ENCODE measurements around the gene MMS19. TPM values are rescaled to one million over a fixed set of nuclear protein-coding genes. Genes with fewer than 3 reads are reported as not detected.
"Not testable (repeated sequence)": the region's sequence is repeated elsewhere in the genome, so short reads cannot be mapped to it uniquely, and the experiment has no call there.

MMS19 gene
- total RNA-seq, 4 donors from 2014 or later, result 80.4 to 90.2 (median 88.4) TPM

GRCh38 chr10:97475936-97476594 is 22.2 kb downstream of the MMS19 start:
- Histone ChIP-seq H3K27ac (peak overlapping the region in 2 of 4 donors; percentile 32 to 66), H3K27me3 (no peaks in the 10 kb centered on the region), H3K4me3 (no peak overlapping the region), H3K9me3 (no peaks in the 10 kb centered on the region), H3K4me1 (peaks cover 0 to 15% (median 0%) of the 10 kb centered on the region in 4 donors), H3K36me3 (peaks cover 2 to 100% (median 31%) of the 10 kb centered on the region in 3 donors)
- TF ChIP-seq CTCF (IDR thresholded peaks at IDR 0.05), result no peak
- TF ChIP-seq POLR2A (IDR thresholded peaks at IDR 0.05), result no peak
- TF ChIP-seq EP300 (IDR thresholded peaks at IDR 0.05), result no peak
- DNase-seq (ENCODE audit: low spot score in 2 of 2), result no peak
- WGBS, 2 donors, result 53 to 56% methylated on average over 2 of the region's 2 CpGs

- TF ChIP-seq EP300 (IDR thresholded peaks at IDR 0.05), result no peak
- no peak for TF ChIP-seq CTCF (IDR thresholded peaks at IDR 0.05)
- TF ChIP-seq POLR2A (IDR thresholded peaks at IDR 0.05), result no peak
- DNase-seq (ENCODE audit: low spot score in 2 of 2), result no peak
Measured at GRCh38 chr10:97474918-97475317, 23.3 kb downstream of the MMS19 start.

GRCh38 chr10:97468781-97469180 is 29.4 kb downstream of the MMS19 start:
- 87 to 92% methylated on average over 11 to 12 of the region's 12 CpGs for whole genome bisulfite sequencing, 2 donors
- not testable (repeated sequence) for DNase-seq (ENCODE audit: low spot score in 2 of 2); H3K4me3 ChIP-seq; H3K9me3 ChIP-seq; H3K27me3 ChIP-seq; H3K27ac ChIP-seq
- Histone ChIP-seq H3K36me3 (peaks cover 15 to 100% (median 37%) of the 10 kb centered on the region in 3 donors), H3K4me1 (peaks cover 0 to 12% (median 0%) of the 10 kb centered on the region in 4 donors)

More at GRCh38 chr10:97474918-97475317, 23.3 kb downstream of the MMS19 start:
- peak overlapping the region in 1 of 4 donors; percentile 32 for H3K27ac ChIP-seq
- 94 to 95% methylated on average over 4 of the region's 4 CpGs for WGBS, 2 donors
- peaks cover 0 to 15% (median 0%) of the 10 kb centered on the region in 4 donors for H3K4me1 ChIP-seq
- no peaks in the 10 kb centered on the region for H3K27me3 ChIP-seq
- no peaks in the 10 kb centered on the region for H3K9me3 ChIP-seq
- peaks cover 8 to 100% (median 23%) of the 10 kb centered on the region in 3 donors for H3K36me3 ChIP-seq
- no peak overlapping the region for H3K4me3 ChIP-seq

DNA sequence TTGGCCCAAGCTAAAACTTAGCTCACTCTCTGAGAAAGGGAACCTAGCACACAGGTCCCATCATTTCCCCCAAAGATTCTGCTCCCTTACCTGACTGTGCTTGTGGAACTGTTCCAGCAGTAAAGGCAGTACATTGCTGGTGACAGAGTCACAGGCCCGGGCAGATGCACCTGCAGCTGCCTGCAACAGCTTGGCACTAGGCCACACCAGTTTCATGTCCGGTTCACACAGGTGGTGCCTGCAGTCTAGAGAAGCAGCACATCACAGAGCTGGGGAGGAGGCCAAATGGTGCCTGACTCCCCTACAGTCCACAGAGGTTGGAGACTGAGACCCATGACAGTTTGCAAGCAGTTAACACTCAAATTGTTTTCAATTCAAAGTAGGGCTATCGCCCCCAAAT is 30.1 kb downstream of the MMS19 start:
- 69 to 78% methylated on average over 1 to 3 of the region's 3 CpGs for WGBS, 2 donors
- peaks cover 15 to 100% (median 40%) of the 10 kb centered on the region in 3 donors for H3K36me3 ChIP-seq
- H3K27me3 ChIP-seq, result no peaks in the 10 kb centered on the region
- no peaks in the 10 kb centered on the region for H3K9me3 ChIP-seq
- H3K4me3 ChIP-seq, result no peak overlapping the region
- H3K27ac ChIP-seq, result no peak overlapping the region
- no peak for TF ChIP-seq EP300 (IDR thresholded peaks at IDR 0.05)
- no peak for TF ChIP-seq CTCF (IDR thresholded peaks at IDR 0.05)
- no peak for TF ChIP-seq POLR2A (IDR thresholded peaks at IDR 0.05)
- DNase-seq (ENCODE audit: low spot score in 2 of 2), result no peak
- peaks cover 0 to 16% (median 0%) of the 10 kb centered on the region in 4 donors for H3K4me1 ChIP-seq

DNA sequence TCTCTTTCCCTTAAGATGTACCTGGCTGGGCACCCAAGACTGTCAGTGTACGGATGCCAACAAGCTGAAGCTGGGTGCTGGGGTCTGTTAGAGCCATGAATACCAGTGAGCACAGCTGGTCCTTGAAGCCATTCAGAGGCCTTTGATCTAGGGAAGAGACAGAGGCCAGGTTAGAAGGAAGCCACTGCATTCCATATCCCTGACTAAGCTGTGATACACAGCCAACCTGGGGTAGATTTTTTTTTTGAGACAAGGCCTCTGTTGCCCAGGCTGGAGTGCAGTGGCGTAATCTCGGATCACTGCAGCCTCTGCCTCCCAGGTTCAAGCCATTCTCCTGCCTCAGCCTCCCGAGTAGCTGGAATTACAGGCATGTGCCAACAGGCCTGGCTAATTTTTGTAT is 31.5 kb downstream of the MMS19 start:
- 83 to 91% methylated on average over 2 to 4 of the region's 4 CpGs for WGBS, 2 donors
- DNase-seq (ENCODE audit: low spot score in 2 of 2), result no peak
- Histone ChIP-seq H3K27me3 (no peaks in the 10 kb centered on the region), H3K9me3 (no peaks in the 10 kb centered on the region), H3K4me1 (peaks cover 0 to 16% (median 0%) of the 10 kb centered on the region in 4 donors), H3K27ac (peak overlapping the region in 2 of 4 donors; percentile 28), H3K36me3 (peaks cover 15 to 100% (median 42%) of the 10 kb centered on the region in 3 donors), H3K4me3 (no peak overlapping the region)
- TF ChIP-seq EP300 (IDR thresholded peaks at IDR 0.05) (no peak), POLR2A (IDR thresholded peaks at IDR 0.05) (no peak), CTCF (IDR thresholded peaks at IDR 0.05) (no peak)
